T-cell (primary cell): ENCODE data around the gene NOL11. TPM values are rescaled to one million over a fixed set of nuclear protein-coding genes. Genes with fewer than 3 reads are reported as not detected.
"Not testable (repeated sequence)": the region's sequence is repeated elsewhere in the genome, so short reads cannot be mapped to it uniquely, and the experiment has no call there.

Experiments
- ATAC-seq, 4 experiments: fragments of 200-7000 bp in 3 of 4; fragments of 150-1000 bp in 1 of 4; cut with Tn5 transposase; replicated peaks in 1 of 4; 1 replicate in 3 of 4; 2 replicates in 1 of 4; pipeline ENCODE4 v1.10.0; 2021; ENCODE audit warnings: moderate library complexity in 3 of 4, mild to moderate bottlenecking in 2 of 4, moderate number of reproducible peaks in 1 of 4
- CTCF ChIA-PET, 2 donors: fragments of 300-600 bp; sonication (Branson Sonifier 250); formaldehyde crosslinking; loops; one replicate each; lab custom pipeline; 2022; ENCODE audit warnings: antibody characterized with exemption in 2 of 2; lab: Charles Lee
- POLR2A ChIA-PET, 2 donors: fragments of 300-600 bp; sonication (Branson Sonifier 250); formaldehyde crosslinking; loops; one replicate each; lab custom pipeline; 2022; ENCODE audit warnings: antibody characterized with exemption in 2 of 2; lab: Charles Lee
- DNase-seq, 35 experiments: peaks; one replicate each; pipeline versions ENCODE4 v3.0.0 to v3.0.0-alpha.2; 2013 to 2023
- H3K27ac ChIP-seq: one replicate; pipeline ENCODE4 v1.5.1; 2013; ENCODE audit warnings: low read length
- H3K27me3 ChIP-seq, 2 experiments: replicated peaks in 1 of 2; 1 replicate in 1 of 2; 2 replicates in 1 of 2; pipeline versions ENCODE4 v1.6.1 to v1.7.0; 2013; ENCODE audit warnings: low read length in 1 of 2, mixed read lengths in 1 of 2; ENCODE audit not compliant: control insufficient read depth in 2 of 2, insufficient read depth in 2 of 2; ENCODE audit errors: extremely low read depth in 1 of 2
- H3K36me3 ChIP-seq, 2 donors: 1 replicate in 1 of 2; 2 replicates in 1 of 2; pipeline versions ENCODE4 v1.6.1 to v1.7.0; 2013; ENCODE audit warnings: low read length in 1 of 2; ENCODE audit not compliant: control insufficient read depth in 2 of 2, insufficient read depth in 1 of 2; ENCODE audit errors: extremely low read depth in 1 of 2
- H3K4me1 ChIP-seq, 2 experiments: 1 replicate in 1 of 2; 2 replicates in 1 of 2; pipeline versions ENCODE4 v1.6.1 to v1.7.0; 2013; ENCODE audit warnings: low read length in 2 of 2, mixed read lengths in 1 of 2; ENCODE audit not compliant: insufficient read depth in 2 of 2, control insufficient read depth in 1 of 2; ENCODE audit errors: extremely low read depth in 1 of 2
- H3K4me3 ChIP-seq, 2 donors: 1 replicate in 1 of 2; 2 replicates in 1 of 2; pipeline versions ENCODE4 v1.5.1 to v1.7.0; 2013; ENCODE audit warnings: mild to moderate bottlenecking in 2 of 2, low read length in 1 of 2, moderate library complexity in 1 of 2; ENCODE audit not compliant: control insufficient read depth in 1 of 2; ENCODE audit errors: extremely low read depth in 1 of 2
- H3K9me3 ChIP-seq: 2 replicates; pipeline ENCODE4 v1.7.0; 2013
- H3K27ac Mint-ChIP-seq, 2 donors: one replicate each; pipeline ENCODE4 v1.8.0; 2020 to 2021; ENCODE audit warnings: mild to moderate bottlenecking in 2 of 2, mixed read lengths in 2 of 2
- H3K27me3 Mint-ChIP-seq, 2 donors: one replicate each; pipeline ENCODE4 v1.8.0; 2021 to 2022; ENCODE audit warnings: mixed read lengths in 2 of 2
- H3K36me3 Mint-ChIP-seq: one replicate; pipeline ENCODE4 v1.8.0; 2021; ENCODE audit warnings: mixed read lengths
- H3K4me1 Mint-ChIP-seq, 3 donors: one replicate each; pipeline ENCODE4 v1.8.0; 2020 to 2022; ENCODE audit warnings: mixed read lengths in 3 of 3, mild to moderate bottlenecking in 1 of 3
- H3K4me3 Mint-ChIP-seq, 3 donors: one replicate each; pipeline ENCODE4 v1.8.0; 2020 to 2022; ENCODE audit warnings: mild to moderate bottlenecking in 3 of 3, mixed read lengths in 3 of 3, moderate library complexity in 3 of 3
- H3K9me3 Mint-ChIP-seq, 3 donors: one replicate each; pipeline ENCODE4 v1.8.0; 2020 to 2022; ENCODE audit warnings: mixed read lengths in 3 of 3
- WGBS: methylation state at CpG from one replicate; pipeline ENCODE4 v1.1.5; 2013; ENCODE audit warnings: missing lambda C conversion rate; ENCODE audit not compliant: insufficient coverage; 5-methylcytosine and 5-hydroxymethylcytosine counted together
- total RNA-seq, 35 experiments: library from RNA in 6 of 35; stranded (reverse) in 6 of 35; fragments of 120-200 nt in 1 of 35; gene quantifications; one replicate each; pipeline versions ENCODE4 v1.2.1 to v1.2.4 and lab custom pipeline; 2013 to 2026

NOL11 gene
- total RNA-seq, 5 donors from 2014 or later (not counting 1 experiment from before 2014, with no cell fraction given): 52.0 to 69.0 (median 58.8) TPM

- H3K4me1 Mint-ChIP-seq: peaks cover 0 to 5% (median 2%) of the 10 kb centered on the region in 3 donors
- H3K36me3 Mint-ChIP-seq: peaks cover 33% of the 10 kb centered on the region
- H3K27ac ChIP-seq: no peak overlapping the region
- H3K27me3 ChIP-seq: no peaks in the 10 kb centered on the region
- CTCF ChIA-PET: interaction anchor here in 1 of 2 donors (0.6 kb wide), 1 partner anchor 90 kb away, joined by 3 read pairs; no protein-coding TSS in a partner anchor
- H3K27me3 Mint-ChIP-seq: no peaks in the 10 kb centered on the region
- POLR2A ChIA-PET: interaction anchor here in 1 of 2 donors (0.7 kb wide), 1 partner anchor 1134 kb away, joined by 3 read pairs; no protein-coding TSS in a partner anchor
- H3K9me3 Mint-ChIP-seq: no peaks in the 10 kb centered on the region
- no peaks in the 10 kb centered on the region for H3K9me3 ChIP-seq
- DNase-seq (no peak), ATAC-seq (no peak)
- H3K36me3 ChIP-seq: peaks cover 2 to 18% of the 10 kb centered on the region in 2 donors
- no peaks in the 10 kb centered on the region for H3K4me1 ChIP-seq
- no peak overlapping the region for H3K4me3 Mint-ChIP-seq
- WGBS: 97% methylated on average over 10 of the region's 10 CpGs
- H3K4me3 ChIP-seq: no peak overlapping the region
- peak overlapping the region in 1 of 2 donors; percentile 52 for H3K27ac Mint-ChIP-seq
Measured at GRCh38 chr17:67753026-67753425, 35.3 kb downstream of the NOL11 start.

GRCh38 chr17:67754001-67754400 is 36.3 kb downstream of the NOL11 start:
- H3K4me1 ChIP-seq: no peaks in the 10 kb centered on the region
- H3K4me1 Mint-ChIP-seq: peaks cover 0 to 5% (median 2%) of the 10 kb centered on the region in 3 donors
- no peak overlapping the region for H3K27ac ChIP-seq
- 100% methylated on average over 1 of the region's 5 CpGs for WGBS
- H3K9me3 ChIP-seq: no peaks in the 10 kb centered on the region
- peaks cover 24% of the 10 kb centered on the region for H3K36me3 Mint-ChIP-seq
- H3K36me3 ChIP-seq: peaks cover 2 to 12% of the 10 kb centered on the region in 2 donors
- no peaks in the 10 kb centered on the region for H3K27me3 ChIP-seq
- CTCF ChIA-PET: no interaction called here
- ATAC-seq: no peak
- no peak overlapping the region for H3K4me3 Mint-ChIP-seq
- H3K27ac Mint-ChIP-seq: no peak overlapping the region
- H3K27me3 Mint-ChIP-seq: no peaks in the 10 kb centered on the region
- no peak for DNase-seq
- POLR2A ChIA-PET: no interaction called here
- H3K4me3 ChIP-seq: no peak overlapping the region
- no peaks in the 10 kb centered on the region for H3K9me3 Mint-ChIP-seq

- peaks cover 27% of the 10 kb centered on the region for H3K36me3 Mint-ChIP-seq
- H3K4me3 ChIP-seq, ATAC-seq, DNase-seq, H3K4me3 Mint-ChIP-seq, H3K9me3 ChIP-seq, H3K4me1 ChIP-seq, H3K27ac ChIP-seq, H3K9me3 Mint-ChIP-seq, H3K27me3 Mint-ChIP-seq, H3K27ac Mint-ChIP-seq, CTCF ChIA-PET, H3K4me1 Mint-ChIP-seq, H3K27me3 ChIP-seq: not testable (repeated sequence)
- H3K36me3 ChIP-seq: peaks cover 2 to 11% of the 10 kb centered on the region in 2 donors
- POLR2A ChIA-PET: interaction anchor here in 1 of 2 donors (0.7 kb wide), 1 partner anchor 76 kb away, joined by 7 read pairs; no protein-coding TSS in a partner anchor
- 100% methylated on average over 3 of the region's 8 CpGs for WGBS
Measured at GRCh38 chr17:67754686-67755085, 37.0 kb downstream of the NOL11 start.

GRCh38 chr17:67756766-67757165 is 39.0 kb downstream of the NOL11 start:
- H3K27me3 ChIP-seq, H3K27ac Mint-ChIP-seq, H3K9me3 ChIP-seq, H3K4me1 ChIP-seq, CTCF ChIA-PET, H3K4me3 ChIP-seq, H3K36me3 ChIP-seq, H3K27me3 Mint-ChIP-seq, H3K9me3 Mint-ChIP-seq, H3K4me3 Mint-ChIP-seq, DNase-seq, H3K27ac ChIP-seq, H3K4me1 Mint-ChIP-seq, ATAC-seq: not testable (repeated sequence)
- 100% methylated on average over 7 of the region's 9 CpGs for WGBS
- peaks cover 19% of the 10 kb centered on the region for H3K36me3 Mint-ChIP-seq
- POLR2A ChIA-PET: interaction anchor here in 1 of 2 donors (0.7 kb wide), 1 partner anchor 171 kb away, joined by 7 read pairs; no protein-coding TSS in a partner anchor

GRCh38 chr17:67759355-67760171 is 41.8 kb downstream of the NOL11 start:
- Mint-ChIP-seq H3K4me1 (peaks cover 0 to 5% (median 2%) of the 10 kb centered on the region in 3 donors), H3K27me3 (no peaks in the 10 kb centered on the region), H3K27ac (no peak overlapping the region), H3K36me3 (peaks cover 8% of the 10 kb centered on the region), H3K4me3 (no peak overlapping the region), H3K9me3 (no peaks in the 10 kb centered on the region)
- H3K9me3 ChIP-seq: no peaks in the 10 kb centered on the region
- H3K36me3 ChIP-seq: no peaks in the 10 kb centered on the region
- DNase-seq (no peak), ATAC-seq (no peak)
- H3K27me3 ChIP-seq: no peaks in the 10 kb centered on the region
- ChIA-PET CTCF (no interaction called here), POLR2A (no interaction called here)
- no peaks in the 10 kb centered on the region for H3K4me1 ChIP-seq
- H3K27ac ChIP-seq: no peak overlapping the region
- H3K4me3 ChIP-seq: no peak overlapping the region
- WGBS: 91% methylated on average over 3 of the region's 11 CpGs

GRCh38 chr17:67765623-67766022 is 47.9 kb downstream of the NOL11 start:
- DNase-seq: no peak
- no peak overlapping the region for H3K4me3 ChIP-seq
- H3K27me3 ChIP-seq: no peaks in the 10 kb centered on the region
- Mint-ChIP-seq H3K27me3 (no peaks in the 10 kb centered on the region), H3K9me3 (no peaks in the 10 kb centered on the region), H3K4me3 (no peak overlapping the region), H3K36me3 (peaks cover 9% of the 10 kb centered on the region), H3K27ac (no peak overlapping the region), H3K4me1 (no peaks in the 10 kb centered on the region)
- ATAC-seq: no peak
- WGBS: no CpG with 5 or more reads among the region's 2 CpGs
- H3K4me1 ChIP-seq: no peaks in the 10 kb centered on the region
- no peaks in the 10 kb centered on the region for H3K9me3 ChIP-seq
- POLR2A ChIA-PET: interaction anchor here in 1 of 2 donors (0.6 kb wide), 1 partner anchor 544 kb away, joined by 6 read pairs; no protein-coding TSS in a partner anchor
- CTCF ChIA-PET: no interaction called here
- H3K36me3 ChIP-seq: peaks cover 0 to 7% of the 10 kb centered on the region in 2 donors
- no peak overlapping the region for H3K27ac ChIP-seq
